ENCODE measurements around the gene OR6N2.

DNA sequence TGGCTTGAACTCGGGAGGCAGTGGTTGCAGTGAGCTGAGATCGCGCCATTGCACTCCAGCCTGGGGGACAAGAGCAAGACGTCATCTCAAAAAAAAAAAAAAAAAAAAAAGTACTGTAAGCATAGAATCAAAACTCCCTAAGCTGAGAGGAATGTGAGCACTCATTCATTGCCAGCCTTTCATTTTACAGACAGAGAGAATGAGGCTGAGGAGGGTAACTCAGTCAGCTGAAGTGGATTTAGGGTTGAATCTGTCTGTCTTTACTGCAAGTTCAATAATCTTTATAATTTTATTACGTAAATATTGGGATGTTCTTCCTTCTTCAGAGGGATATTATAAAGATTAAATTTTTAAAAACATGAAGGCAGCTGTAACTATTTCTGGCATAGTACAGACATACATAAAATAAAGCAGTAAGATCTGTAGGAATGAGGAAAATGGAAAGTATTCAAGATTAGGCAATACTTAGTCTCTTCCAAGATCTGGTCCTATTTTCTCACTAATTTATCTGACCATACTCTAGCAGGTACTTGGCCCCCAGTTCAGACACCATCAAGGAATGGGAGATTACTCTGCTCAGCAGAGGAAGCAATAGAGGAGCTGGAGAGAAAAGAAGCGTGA lies 26.0 kb upstream of the OR6N2 start:
- TF ChIP-seq, protein P1, sequence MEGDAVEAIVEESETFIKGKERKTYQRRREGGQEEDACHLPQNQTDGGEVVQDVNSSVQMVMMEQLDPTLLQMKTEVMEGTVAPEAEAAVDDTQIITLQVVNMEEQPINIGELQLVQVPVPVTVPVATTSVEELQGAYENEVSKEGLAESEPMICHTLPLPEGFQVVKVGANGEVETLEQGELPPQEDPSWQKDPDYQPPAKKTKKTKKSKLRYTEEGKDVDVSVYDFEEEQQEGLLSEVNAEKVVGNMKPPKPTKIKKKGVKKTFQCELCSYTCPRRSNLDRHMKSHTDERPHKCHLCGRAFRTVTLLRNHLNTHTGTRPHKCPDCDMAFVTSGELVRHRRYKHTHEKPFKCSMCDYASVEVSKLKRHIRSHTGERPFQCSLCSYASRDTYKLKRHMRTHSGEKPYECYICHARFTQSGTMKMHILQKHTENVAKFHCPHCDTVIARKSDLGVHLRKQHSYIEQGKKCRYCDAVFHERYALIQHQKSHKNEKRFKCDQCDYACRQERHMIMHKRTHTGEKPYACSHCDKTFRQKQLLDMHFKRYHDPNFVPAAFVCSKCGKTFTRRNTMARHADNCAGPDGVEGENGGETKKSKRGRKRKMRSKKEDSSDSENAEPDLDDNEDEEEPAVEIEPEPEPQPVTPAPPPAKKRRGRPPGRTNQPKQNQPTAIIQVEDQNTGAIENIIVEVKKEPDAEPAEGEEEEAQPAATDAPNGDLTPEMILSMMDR (IDR thresholded peaks at IDR 0.05; ENCODE audit: low read depth, low read length, poor library complexity, severe bottlenecking), result no peak
- no peak for TF ChIP-seq EZH2phosphoT487 (IDR thresholded peaks at IDR 0.05; ENCODE audit: borderline replicate concordance, low read length)

Data from DOHH2 (cell line).